H1 (cell line): ENCODE measurements around the gene RANBP6. TPM values are rescaled to one million over a fixed set of nuclear protein-coding genes. Genes with fewer than 3 reads are reported as not detected.

ENCODE experiments used
- CTCF ChIA-PET: fragments of 300-600 bp; sonication (Branson Sonifier 250); formaldehyde crosslinking; loops from one replicate; lab custom pipeline; 2021; ENCODE audit not compliant: partially characterized antibody; lab: Charles Lee
- POLR2A ChIA-PET: fragments of 300-600 bp; sonication (Branson Sonifier 250); formaldehyde crosslinking; loops from one replicate; lab custom pipeline; 2021; ENCODE audit warnings: inconsistent platforms; ENCODE audit not compliant: partially characterized antibody; lab: Charles Lee
- DNase-seq, 2 experiments: peaks; one replicate each; pipeline versions ENCODE4 v3.0.0 to v3.0.0-alpha.2; 2010 to 2022; ENCODE audit warnings: low spot score in 2 of 2, low read depth in 1 of 2, mixed read lengths in 1 of 2
- FAIRE-seq: peaks from 2 replicates; lab custom pipeline; 2011; peaks lifted over from hg19 to GRCh38; lab: Jason Lieb, UNC
- H2AFZ ChIP-seq: 2 replicates; pipeline ENCODE4 v1.8.1; 2012; ENCODE audit warnings: low read length, inconsistent platforms
- H2AK5ac ChIP-seq: 2 replicates; pipeline ENCODE4 v1.6.1; 2013; ENCODE audit warnings: low read depth, low read length
- H2BK120ac ChIP-seq: replicated peaks from 2 replicates; pipeline ENCODE3; 2013; ENCODE audit warnings: low read depth, low read length, inconsistent platforms
- H2BK12ac ChIP-seq: 2 replicates; pipeline ENCODE4 v1.6.1; 2013; ENCODE audit warnings: low read depth, low read length
- H2BK15ac ChIP-seq: 2 replicates; pipeline ENCODE4 v1.6.1; 2013; ENCODE audit warnings: low read length
- H2BK20ac ChIP-seq: 2 replicates; pipeline ENCODE4 v1.6.1; 2013; ENCODE audit warnings: low read length
- H2BK5ac ChIP-seq: 2 replicates; pipeline ENCODE4 v1.6.1; 2013; ENCODE audit warnings: low read depth, low read length
- H3K14ac ChIP-seq: 2 replicates; pipeline ENCODE4 v1.6.1; 2013; ENCODE audit warnings: inconsistent platforms; ENCODE audit not compliant: insufficient read length
- H3K18ac ChIP-seq: 2 replicates; pipeline ENCODE4 v1.6.1; 2013; ENCODE audit warnings: low read length; ENCODE audit errors: extremely low read depth
- H3K23ac ChIP-seq: 2 replicates; pipeline ENCODE4 v1.6.1; 2013; ENCODE audit warnings: inconsistent platforms; ENCODE audit not compliant: insufficient read length
- H3K23me2 ChIP-seq: 2 replicates; pipeline ENCODE4 v1.6.1; 2013; ENCODE audit warnings: low read depth, low read length
- H3K27ac ChIP-seq: 2 replicates; pipeline ENCODE4 v1.6.1; 2011; ENCODE audit warnings: low read depth, low read length, inconsistent platforms
- H3K27me3 ChIP-seq, 4 experiments: replicated peaks in 1 of 4; 1 replicate in 1 of 4; 2 replicates in 3 of 4; pipeline versions ENCODE4 v1.6.1 to v1.8.1; 2011 to 2013; ENCODE audit warnings: low read length in 3 of 4, mild to moderate bottlenecking in 3 of 4, inconsistent platforms in 2 of 4, mixed read lengths in 2 of 4, moderate library complexity in 1 of 4; ENCODE audit not compliant: control insufficient read depth in 3 of 4, insufficient read depth in 3 of 4; ENCODE audit errors: extremely low read depth in 1 of 4
- H3K36me3 ChIP-seq, 4 experiments: 2 replicates each; pipeline versions ENCODE4 v1.6.1 to v1.8.1; 2011 to 2013; ENCODE audit warnings: mild to moderate bottlenecking in 4 of 4, low read length in 3 of 4, moderate library complexity in 2 of 4, control low read depth in 1 of 4, inconsistent platforms in 1 of 4; ENCODE audit not compliant: insufficient read depth in 4 of 4, control insufficient read depth in 2 of 4
- H3K4ac ChIP-seq: replicated peaks from 2 replicates; pipeline ENCODE3; 2013; ENCODE audit warnings: low read length, low read depth, mixed read lengths, inconsistent platforms; ENCODE audit not compliant: insufficient read length
- H3K4me1 ChIP-seq, 4 experiments: replicated peaks in 1 of 4; 1 replicate in 1 of 4; 2 replicates in 3 of 4; pipeline versions ENCODE4 v1.6.1 to v1.8.1; 2011 to 2013; ENCODE audit warnings: low read length in 3 of 4, inconsistent platforms in 2 of 4, mixed read lengths in 1 of 4; ENCODE audit not compliant: insufficient read depth in 4 of 4, control insufficient read depth in 3 of 4
- H3K4me2 ChIP-seq, 2 experiments: 2 replicates each; pipeline versions ENCODE4 v1.6.1 to v1.8.1; 2011 to 2013; ENCODE audit warnings: low read depth in 2 of 2, low read length in 2 of 2, control low read depth in 1 of 2, inconsistent platforms in 1 of 2, mild to moderate bottlenecking in 1 of 2; ENCODE audit not compliant: insufficient read depth in 1 of 2
- H3K4me3 ChIP-seq, 4 experiments: fragments of 200-600, 300-600 bp in 1 of 4; sonication (generic), shearing (Covaris generic), sonication (Bioruptor Twin) in 1 of 4; 2 replicates each; pipeline versions ENCODE4 v1.5.1 to v1.8.1; 2011 to 2016; ENCODE audit warnings: low read length in 4 of 4, low read depth in 3 of 4, control low read depth in 2 of 4, inconsistent platforms in 2 of 4, mild to moderate bottlenecking in 2 of 4, mixed read lengths in 1 of 4, moderate library complexity in 1 of 4; ENCODE audit not compliant: insufficient read depth in 2 of 4; ENCODE audit errors: extremely low read depth in 1 of 4
- H3K56ac ChIP-seq: replicated peaks from 2 replicates; pipeline ENCODE3; 2013; ENCODE audit warnings: low read depth, mild to moderate bottlenecking, mixed read lengths, low read length, inconsistent platforms; ENCODE audit not compliant: insufficient read length
- H3K79me1 ChIP-seq: 2 replicates; pipeline ENCODE4 v1.6.1; 2013; ENCODE audit warnings: low read depth, low read length, control low read depth
- H3K79me2 ChIP-seq, 2 experiments: 2 replicates each; pipeline versions ENCODE4 v1.6.1 to v1.8.1; 2012 to 2013; ENCODE audit warnings: low read length in 2 of 2, mild to moderate bottlenecking in 2 of 2, inconsistent platforms in 1 of 2; ENCODE audit not compliant: insufficient read depth in 2 of 2, control insufficient read depth in 1 of 2
- H3K9ac ChIP-seq, 4 experiments: replicated peaks in 1 of 4; 1 replicate in 1 of 4; 2 replicates in 3 of 4; pipeline versions ENCODE4 v1.6.1 to v1.8.1; 2011 to 2013; ENCODE audit warnings: low read depth in 3 of 4, low read length in 3 of 4, control low read depth in 2 of 4, mild to moderate bottlenecking in 2 of 4, moderate library complexity in 2 of 4, inconsistent platforms in 1 of 4; ENCODE audit errors: extremely low read depth in 1 of 4
- H3K9me3 ChIP-seq, 2 experiments: 2 replicates each; pipeline versions ENCODE4 v1.6.1 to v1.8.1; 2012 to 2013; ENCODE audit warnings: mild to moderate bottlenecking in 2 of 2, moderate library complexity in 2 of 2, control low read depth in 1 of 2, inconsistent platforms in 1 of 2, low read depth in 1 of 2, low read length in 1 of 2, mixed read lengths in 1 of 2; ENCODE audit not compliant: insufficient read depth in 2 of 2
- H4K20me1 ChIP-seq, 2 experiments: replicated peaks in 1 of 2; 2 replicates each; pipeline versions ENCODE3 to v1.8.1; 2011 to 2013; ENCODE audit warnings: inconsistent platforms in 2 of 2, low read length in 2 of 2, mild to moderate bottlenecking in 1 of 2; ENCODE audit not compliant: insufficient read depth in 2 of 2, control insufficient read depth in 1 of 2
- H4K5ac ChIP-seq: 2 replicates; pipeline ENCODE4 v1.6.1; 2013; ENCODE audit warnings: low read length, low read depth, mixed read lengths, inconsistent platforms; ENCODE audit not compliant: insufficient read length
- H4K8ac ChIP-seq: 2 replicates; pipeline ENCODE4 v1.8.0; 2013; ENCODE audit warnings: mild to moderate bottlenecking, moderate library complexity, low read length, inconsistent platforms; ENCODE audit not compliant: insufficient read depth; ENCODE audit errors: extremely low read depth
- H4K91ac ChIP-seq: replicated peaks from 2 replicates; pipeline ENCODE3; 2013; ENCODE audit warnings: low read length, mixed read lengths, inconsistent platforms; ENCODE audit not compliant: insufficient read length
- RAD21 ChIP-seq, 2 experiments: IDR thresholded peaks in 1 of 2; conservative IDR thresholded peaks in 1 of 2; 2 replicates each; pipeline ENCODE4 v1.6.1; 2011; ENCODE audit warnings: low read depth in 2 of 2, low read length in 2 of 2, improper control_type of control experiment in 1 of 2, inconsistent platforms in 1 of 2, mild to moderate bottlenecking in 1 of 2, moderate library complexity in 1 of 2
- SP2 ChIP-seq: IDR thresholded peaks from 2 replicates; pipeline ENCODE4 v1.6.1; 2012; ENCODE audit warnings: mild to moderate bottlenecking, low read length, inconsistent platforms
- TEAD4 ChIP-seq: IDR thresholded peaks from 2 replicates; pipeline ENCODE4 v1.6.1; 2012; ENCODE audit warnings: low read depth, low read length, inconsistent platforms, mixed read lengths
- YY1 ChIP-seq: IDR thresholded peaks from 2 replicates; pipeline ENCODE4 v1.6.1; 2011; ENCODE audit warnings: low read depth, mild to moderate bottlenecking, low read length
- WGBS, 2 experiments: shearing (Covaris generic) in 1 of 2; methylation state at CpG; one replicate each; pipeline versions ENCODE4 v1.1.6 to v1.1.7; 2013 to 2015; ENCODE audit warnings: low lambda C conversion rate in 2 of 2, mixed read lengths in 2 of 2, inconsistent platforms in 1 of 2, low coverage in 1 of 2, missing lambda C conversion rate in 1 of 2; ENCODE audit not compliant: insufficient replicate concordance in 2 of 2, insufficient coverage in 1 of 2, insufficient read length in 1 of 2; ENCODE audit errors: extremely low coverage in 1 of 2, missing lambda C conversion rate in 1 of 2; 5-methylcytosine and 5-hydroxymethylcytosine counted together
- polyA plus RNA-seq, 7 experiments: library from polyadenylated mRNA; depleted of rRNA in 3 of 7; stranded (reverse) in 5 of 7; unstranded in 2 of 7; fragments of >200 nt in 5 of 7; fragments of 200-250 nt in 2 of 7; gene quantifications; 1 replicate in 5 of 7; 2 replicates in 1 of 7; 4 replicates in 1 of 7; pipeline versions ENCODE4 v1.2.1 to v1.2.3, GENCODE V29; 2011 to 2013; ENCODE audit warnings: missing spikeins in 2 of 7, mixed read lengths in 2 of 7
- total RNA-seq: library from RNA; stranded (reverse); fragmentation: NEBNext Ultra II Directional; extraction: Animal tissue kit (Norgen Biotek cat#: 25700); gene quantifications from 2 replicates; pipeline ENCODE4 v1.2.1, GENCODE V29; 2021
- TF ChIP-seq, protein P1 (sequence below), 3 experiments: IDR thresholded peaks; 1 replicate in 2 of 3; 2 replicates in 1 of 3; pipeline versions ENCODE4 v1.5.1 to v1.6.1; 2011; ENCODE audit warnings: low read length in 3 of 3, mild to moderate bottlenecking in 3 of 3, inconsistent platforms in 2 of 3, low read depth in 1 of 3, moderate library complexity in 1 of 3; ENCODE audit not compliant: insufficient read depth in 1 of 3; ENCODE audit errors: control extremely low read depth in 1 of 3

RANBP6 gene
- total and polyA plus RNA-seq, 2 of the 8 experiments (the other 6 are each of a cell fraction or from before 2014, with no cell fraction given) = 5.7 to 18.8 TPM

DNA sequence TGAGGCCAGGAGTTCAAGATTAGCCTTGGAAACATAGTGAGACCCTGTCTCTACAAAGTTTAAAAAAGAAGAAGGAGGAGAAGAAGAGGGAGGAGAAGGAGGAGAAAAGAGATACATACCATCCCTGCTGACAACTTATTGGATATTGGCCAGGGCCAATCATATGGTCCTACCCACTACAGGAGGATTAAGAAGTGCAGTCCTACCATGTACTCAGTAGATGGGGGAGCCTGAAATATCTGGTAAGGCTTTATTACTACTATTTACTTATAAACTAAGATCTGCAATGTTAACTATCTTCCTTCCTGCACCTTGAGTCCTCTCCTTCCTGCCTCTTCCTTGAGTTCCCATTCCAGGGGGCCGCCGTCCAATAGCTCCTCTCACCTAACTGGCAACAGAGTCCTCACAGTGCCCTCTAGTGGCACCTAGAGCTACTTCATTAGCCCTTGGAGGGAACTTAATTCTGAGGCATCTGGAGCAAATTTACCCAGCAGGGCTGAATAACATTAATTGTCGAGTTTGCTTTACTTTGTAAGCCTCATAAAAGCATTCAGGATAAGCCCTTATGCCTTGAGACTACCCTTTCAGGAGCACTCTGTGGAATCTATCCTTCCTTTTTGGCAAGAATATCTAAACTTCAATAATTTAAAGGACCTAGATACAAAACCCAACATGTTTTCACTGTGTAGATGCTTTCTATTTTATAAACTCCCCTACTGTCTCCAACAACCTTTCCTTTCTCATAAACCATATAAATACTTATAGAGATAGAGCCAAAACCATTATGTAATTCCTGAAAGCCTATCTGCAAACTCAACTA, 39.1 kb upstream of the RANBP6 start:
- no peak overlapping the region for H2BK5ac ChIP-seq
- no peak overlapping the region for H3K9ac ChIP-seq
- no peak overlapping the region for H4K5ac ChIP-seq
- no peak overlapping the region for H2BK15ac ChIP-seq
- no peak overlapping the region for H3K14ac ChIP-seq
- TF ChIP-seq, protein P1, sequence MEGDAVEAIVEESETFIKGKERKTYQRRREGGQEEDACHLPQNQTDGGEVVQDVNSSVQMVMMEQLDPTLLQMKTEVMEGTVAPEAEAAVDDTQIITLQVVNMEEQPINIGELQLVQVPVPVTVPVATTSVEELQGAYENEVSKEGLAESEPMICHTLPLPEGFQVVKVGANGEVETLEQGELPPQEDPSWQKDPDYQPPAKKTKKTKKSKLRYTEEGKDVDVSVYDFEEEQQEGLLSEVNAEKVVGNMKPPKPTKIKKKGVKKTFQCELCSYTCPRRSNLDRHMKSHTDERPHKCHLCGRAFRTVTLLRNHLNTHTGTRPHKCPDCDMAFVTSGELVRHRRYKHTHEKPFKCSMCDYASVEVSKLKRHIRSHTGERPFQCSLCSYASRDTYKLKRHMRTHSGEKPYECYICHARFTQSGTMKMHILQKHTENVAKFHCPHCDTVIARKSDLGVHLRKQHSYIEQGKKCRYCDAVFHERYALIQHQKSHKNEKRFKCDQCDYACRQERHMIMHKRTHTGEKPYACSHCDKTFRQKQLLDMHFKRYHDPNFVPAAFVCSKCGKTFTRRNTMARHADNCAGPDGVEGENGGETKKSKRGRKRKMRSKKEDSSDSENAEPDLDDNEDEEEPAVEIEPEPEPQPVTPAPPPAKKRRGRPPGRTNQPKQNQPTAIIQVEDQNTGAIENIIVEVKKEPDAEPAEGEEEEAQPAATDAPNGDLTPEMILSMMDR (IDR thresholded peaks at IDR 0.05; ENCODE audit: control extremely low read depth in 1 of 3, insufficient read depth in 1 of 3, low read depth in 1 of 3, low read length in 3 of 3) = peak; percentile 37 to 87 (median 82)
- TF ChIP-seq SP2 = no peak
- TF ChIP-seq RAD21 (IDR thresholded peaks at IDR 0.05 in 1 of 2, conservative IDR thresholded peaks at IDR 0.05 in 1 of 2; ENCODE audit: low read depth in 2 of 2, low read length in 2 of 2) = peak; percentile 73 to 84
- TF ChIP-seq TEAD4 = 0 out of 2 replicates have a peak, but pooled peaks have one; percentile 7
- TF ChIP-seq YY1 = peak; percentile 28; the same call in 1 of the 2 replicates
- no peak overlapping the region for H4K91ac ChIP-seq
- H4K8ac ChIP-seq = no peak overlapping the region
- H3K4ac ChIP-seq = no peak overlapping the region
- no peak overlapping the region for H3K18ac ChIP-seq
- no peaks in the 10 kb centered on the region for H3K9me3 ChIP-seq
- no peak overlapping the region for H2BK120ac ChIP-seq
- H3K79me1 ChIP-seq = no peaks in the 10 kb centered on the region
- ChIA-PET POLR2A (interaction anchor here (0.5 kb wide), 1 partner anchor 252 kb away, joined by 3 read pairs; no protein-coding TSS in a partner anchor), CTCF (interaction anchor here (0.6 to 3.2 kb wide), 54 partner anchors 9 to 545 kb away, joined by 3 to 51 read pairs (median 4); no protein-coding TSS in a partner anchor)
- H3K23me2 ChIP-seq = no peaks in the 10 kb centered on the region; the same call in 1 of the 2 replicates
- H4K20me1 ChIP-seq = no peaks in the 10 kb centered on the region
- H2BK20ac ChIP-seq = no peak overlapping the region
- no peak overlapping the region for H3K56ac ChIP-seq
- FAIRE-seq (peak; percentile 88), DNase-seq (peak; percentile 29 to 82)
- no peak overlapping the region for H3K4me3 ChIP-seq
- no peak overlapping the region for H3K4me2 ChIP-seq
- no peak overlapping the region for H2BK12ac ChIP-seq
- no peaks in the 10 kb centered on the region for H3K79me2 ChIP-seq
- H3K23ac ChIP-seq = no peak overlapping the region
- peak overlapping the region; percentile 80; the same call in 1 of the 2 replicates for H2AFZ ChIP-seq
- no peaks in the 10 kb centered on the region for H3K27me3 ChIP-seq
- WGBS, 2 experiments = 29% methylated on average over 3 of the region's 3 CpGs; no CpG with 5 or more reads in 1 of the 2 experiments
- H3K27ac ChIP-seq = no peak overlapping the region
- H2AK5ac ChIP-seq = no peak overlapping the region
- H3K4me1 ChIP-seq = 0 out of 7 replicates have a peak, but pooled peaks cover 0 to 4% (median 0%) of the 10 kb centered on the region in 4 experiments
- H3K36me3 ChIP-seq = no peaks in the 10 kb centered on the region
